Activated T-cell treated with anti-CD3 and anti-CD28 coated beads for 1 hour (primary cell): ENCODE results near the gene RRP36.
A peak's percentile ranks its signal among the peaks of the same experiment; 100 is the strongest.
"Not testable (repeated sequence)": the region's sequence is repeated elsewhere in the genome, so short reads cannot be mapped to it uniquely, and the experiment has no call there.

ENCODE experiments used
- DNase-seq: peaks from one replicate; pipeline ENCODE4 v3.0.0-alpha.2; 2020; ENCODE audit warnings: low read depth

RRP36 gene

GRCh38 chr6:43021270-43022047, at the start of gene RRP36:
RRP36 (plus strand) TSS chr6:43021623; CDS start chr6:43021655, 32 bp downstream.
- peak; percentile 60 for DNase-seq

GRCh38 chr6:42971746-42972327, 49.6 kb upstream of the RRP36 start:
- DNase-seq, result no peak

GRCh38 chr6:42973926-42974325, 47.5 kb upstream of the RRP36 start:
- no peak for DNase-seq

- no peak for DNase-seq
These were observed 46.4 kb upstream of the RRP36 start for GRCh38 chr6:42974919-42975505.

GRCh38 chr6:42978487-42978838, 43.0 kb upstream of the RRP36 start:
- no peak for DNase-seq

GRCh38 chr6:42978839-42979522, 42.4 kb upstream of the RRP36 start, which contains the start of gene PEX6:
PEX6 (minus strand) TSS chr6:42979181; CDS start chr6:42979150, 31 bp downstream.
- DNase-seq, result peak; percentile 89

- no peak for DNase-seq
These were observed 41.8 kb upstream of the RRP36 start for GRCh38 chr6:42979523-42980177.

- DNase-seq, result no peak
These were observed 39.6 kb upstream of the RRP36 start for GRCh38 chr6:42981836-42982235.

GRCh38 chr6:42984001-42984923, 37.2 kb upstream of the RRP36 start, which contains the start of gene PPP2R5D:
PPP2R5D (plus strand) TSS chr6:42984570; CDS start chr6:42984678, 108 bp downstream.
- DNase-seq, result peak; percentile 93

GRCh38 chr6:42984924-42985475, 36.4 kb upstream of the RRP36 start:
- no peak for DNase-seq

GRCh38 chr6:42987533-42988451, 33.6 kb upstream of the RRP36 start:
- no peak for DNase-seq

- DNase-seq, result no peak
These were observed 32.9 kb upstream of the RRP36 start for GRCh38 chr6:42988486-42989020.

- DNase-seq, result no peak
These were observed 31.5 kb upstream of the RRP36 start for GRCh38 chr6:42989923-42990322.

GRCh38 chr6:42993445-42993844, 28.0 kb upstream of the RRP36 start:
- DNase-seq, result no peak

- DNase-seq, result no peak
These were observed 24.9 kb upstream of the RRP36 start for GRCh38 chr6:42996513-42996912.

- DNase-seq, result not testable (repeated sequence)
These were observed 23.2 kb upstream of the RRP36 start for GRCh38 chr6:42998205-42998604.

- no peak for DNase-seq
These were observed 19.6 kb upstream of the RRP36 start for GRCh38 chr6:43001843-43002242.

- no peak for DNase-seq
These were observed 15.6 kb upstream of the RRP36 start for GRCh38 chr6:43005844-43006243.

GRCh38 chr6:43006251-43006650, 15.2 kb upstream of the RRP36 start:
- no peak for DNase-seq
